ENCODE measurements around the gene ROS1. TPM values are rescaled to one million over a fixed set of nuclear protein-coding genes. Genes with fewer than 3 reads are reported as not detected.

ROS1 gene
- total RNA-seq, 1 experiment from 2014 or later, result not detected

DNA sequence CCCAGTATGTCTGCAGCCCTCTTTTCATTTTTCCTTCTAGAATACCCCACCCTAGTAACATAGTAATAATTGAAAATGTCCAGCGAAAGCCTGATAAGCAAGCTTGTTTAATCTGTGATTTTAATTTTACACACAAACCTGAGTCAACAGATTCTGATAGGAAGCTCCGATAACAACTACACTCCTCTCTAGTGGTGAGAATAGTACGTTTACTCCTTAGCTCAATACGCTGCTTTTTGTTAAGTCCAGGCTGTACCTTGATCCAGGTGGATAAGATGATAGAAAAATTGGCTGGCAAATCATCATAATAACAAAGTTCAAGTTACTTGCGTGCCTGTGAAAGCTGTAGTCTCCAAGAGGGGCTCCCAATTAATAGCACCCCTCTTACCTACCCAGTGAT lies 31.3 kb upstream of the ROS1 start:
- Histone ChIP-seq H2AK5ac (ENCODE audit: insufficient read length, low read length) (no peak overlapping the region), H2BK15ac (ENCODE audit: low read depth, low read length) (no peak overlapping the region), H3K14ac (ENCODE audit: insufficient read depth, low read length) (no peak overlapping the region), H4K91ac (ENCODE audit: insufficient read length, low read depth, low read length) (no peak overlapping the region), H3K4me2 (ENCODE audit: insufficient read depth, insufficient read length, low read length) (no peak overlapping the region), H3K9ac (ENCODE audit: extremely low read depth, insufficient read length, low read length) (no peak overlapping the region), H2BK5ac (ENCODE audit: insufficient read length, low read length) (no peak overlapping the region), H2BK12ac (ENCODE audit: insufficient read length, low read depth, low read length) (no peak overlapping the region), H2AFZ (ENCODE audit: low read length) (no peak overlapping the region), H3K18ac (ENCODE audit: insufficient read length, low read depth, low read length) (no peak overlapping the region), H3K79me1 (ENCODE audit: insufficient read depth, low read depth, low read length, poor library complexity, severe bottlenecking) (no peaks in the 10 kb centered on the region), H2BK120ac (ENCODE audit: low read depth, low read length, poor library complexity, severe bottlenecking) (no peak overlapping the region), H3K27me3 (ENCODE audit: insufficient read depth, low read length) (no peaks in the 10 kb centered on the region), H3K23me2 (ENCODE audit: insufficient read length, low read depth, low read length, poor library complexity, severe bottlenecking) (no peaks in the 10 kb centered on the region), H3K4ac (ENCODE audit: low read depth, low read length) (no peak overlapping the region), H4K8ac (replicated peaks; ENCODE audit: insufficient read length, low read depth, low read length) (no peak overlapping the region), H3K27ac (ENCODE audit: insufficient read length, low read depth, low read length) (no peak overlapping the region), H4K20me1 (ENCODE audit: control insufficient read depth, insufficient read depth, insufficient read length) (no peaks in the 10 kb centered on the region), H4K5ac (ENCODE audit: insufficient read length, low read depth, low read length) (no peak overlapping the region), H2BK20ac (ENCODE audit: low read depth, low read length, poor library complexity, severe bottlenecking) (peak overlapping the region; percentile 93), H3K9me3 (ENCODE audit: control insufficient read depth, low read depth, low read length) (no peaks in the 10 kb centered on the region), H3K79me2 (ENCODE audit: insufficient read depth, low read length) (no peaks in the 10 kb centered on the region), H3T11ph (ENCODE audit: low read length) (no peak overlapping the region), H3K23ac (ENCODE audit: insufficient read length, low read depth, low read length) (no peak overlapping the region), H3K4me1 (ENCODE audit: insufficient read depth, low read length) (no peaks in the 10 kb centered on the region), H3K56ac (ENCODE audit: insufficient read length, low read depth, low read length) (no peak overlapping the region)
- no peaks in the 10 kb centered on the region for H3K9me3 Mint-ChIP-seq
- TF ChIP-seq, protein P1, sequence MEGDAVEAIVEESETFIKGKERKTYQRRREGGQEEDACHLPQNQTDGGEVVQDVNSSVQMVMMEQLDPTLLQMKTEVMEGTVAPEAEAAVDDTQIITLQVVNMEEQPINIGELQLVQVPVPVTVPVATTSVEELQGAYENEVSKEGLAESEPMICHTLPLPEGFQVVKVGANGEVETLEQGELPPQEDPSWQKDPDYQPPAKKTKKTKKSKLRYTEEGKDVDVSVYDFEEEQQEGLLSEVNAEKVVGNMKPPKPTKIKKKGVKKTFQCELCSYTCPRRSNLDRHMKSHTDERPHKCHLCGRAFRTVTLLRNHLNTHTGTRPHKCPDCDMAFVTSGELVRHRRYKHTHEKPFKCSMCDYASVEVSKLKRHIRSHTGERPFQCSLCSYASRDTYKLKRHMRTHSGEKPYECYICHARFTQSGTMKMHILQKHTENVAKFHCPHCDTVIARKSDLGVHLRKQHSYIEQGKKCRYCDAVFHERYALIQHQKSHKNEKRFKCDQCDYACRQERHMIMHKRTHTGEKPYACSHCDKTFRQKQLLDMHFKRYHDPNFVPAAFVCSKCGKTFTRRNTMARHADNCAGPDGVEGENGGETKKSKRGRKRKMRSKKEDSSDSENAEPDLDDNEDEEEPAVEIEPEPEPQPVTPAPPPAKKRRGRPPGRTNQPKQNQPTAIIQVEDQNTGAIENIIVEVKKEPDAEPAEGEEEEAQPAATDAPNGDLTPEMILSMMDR (conservative IDR thresholded peaks at IDR 0.05), result no peak
- no peaks in the 10 kb centered on the region for H3K27me3 Mint-ChIP-seq (ENCODE audit: low read depth)
- no peak overlapping the region for H3K4me3 Mint-ChIP-seq
- WGBS (ENCODE audit: extremely low coverage, insufficient read length, low lambda C conversion rate), result no CpG with 5 or more reads among the region's 5 CpGs
- no peak overlapping the region for H3K27ac Mint-ChIP-seq
- H3K4me1 Mint-ChIP-seq, result no peaks in the 10 kb centered on the region; a peak in 1 of 4 replicates
- DNase-seq, result no peak
- H3K36me3 Mint-ChIP-seq (ENCODE audit: insufficient read depth in 1 of 3, low read depth in 3 of 3), result no peaks in the 10 kb centered on the region
